Measurements from ENCODE around the gene C1orf74.
A peak's percentile ranks its signal among the peaks of the same experiment; 100 is the strongest.
"Not testable (repeated sequence)": the region's sequence is repeated elsewhere in the genome, so short reads cannot be mapped to it uniquely, and the experiment has no call there.

The C1orf74 gene

DNA sequence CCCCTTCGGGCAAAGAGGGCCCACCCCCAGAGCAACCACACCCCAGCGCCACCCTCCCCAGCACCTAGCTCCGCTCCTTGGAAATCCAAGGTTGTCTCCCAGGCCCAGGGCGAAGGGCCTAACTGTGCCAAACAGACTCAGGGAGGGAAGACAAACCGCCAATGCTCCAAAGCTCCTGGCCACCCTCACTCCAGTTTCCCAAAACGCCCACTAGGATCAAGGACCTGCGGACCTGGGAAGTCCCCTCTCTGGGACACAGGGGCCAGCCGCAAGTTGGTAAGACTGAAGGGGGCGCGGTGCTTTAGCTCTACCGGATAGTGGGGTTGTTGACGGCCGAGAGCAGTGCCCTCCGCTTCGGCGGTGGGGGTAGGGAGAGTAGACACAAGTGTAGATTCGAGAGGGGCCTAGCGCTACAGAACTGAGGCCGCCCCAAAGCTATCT is 21.0 kb upstream of the C1orf74 start:
- DNase-seq (ENCODE audit: extremely low read depth, low read depth): no peak
- TF ChIP-seq, protein P1, sequence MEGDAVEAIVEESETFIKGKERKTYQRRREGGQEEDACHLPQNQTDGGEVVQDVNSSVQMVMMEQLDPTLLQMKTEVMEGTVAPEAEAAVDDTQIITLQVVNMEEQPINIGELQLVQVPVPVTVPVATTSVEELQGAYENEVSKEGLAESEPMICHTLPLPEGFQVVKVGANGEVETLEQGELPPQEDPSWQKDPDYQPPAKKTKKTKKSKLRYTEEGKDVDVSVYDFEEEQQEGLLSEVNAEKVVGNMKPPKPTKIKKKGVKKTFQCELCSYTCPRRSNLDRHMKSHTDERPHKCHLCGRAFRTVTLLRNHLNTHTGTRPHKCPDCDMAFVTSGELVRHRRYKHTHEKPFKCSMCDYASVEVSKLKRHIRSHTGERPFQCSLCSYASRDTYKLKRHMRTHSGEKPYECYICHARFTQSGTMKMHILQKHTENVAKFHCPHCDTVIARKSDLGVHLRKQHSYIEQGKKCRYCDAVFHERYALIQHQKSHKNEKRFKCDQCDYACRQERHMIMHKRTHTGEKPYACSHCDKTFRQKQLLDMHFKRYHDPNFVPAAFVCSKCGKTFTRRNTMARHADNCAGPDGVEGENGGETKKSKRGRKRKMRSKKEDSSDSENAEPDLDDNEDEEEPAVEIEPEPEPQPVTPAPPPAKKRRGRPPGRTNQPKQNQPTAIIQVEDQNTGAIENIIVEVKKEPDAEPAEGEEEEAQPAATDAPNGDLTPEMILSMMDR (IDR thresholded peaks at IDR 0.05; ENCODE audit: low read depth, low read length): no peak

GRCh38 chr1:209803568-209803967 is 19.2 kb upstream of the C1orf74 start:
- TF ChIP-seq, protein P1 (IDR thresholded peaks at IDR 0.05; ENCODE audit: low read depth, low read length): no peak
- no peak for DNase-seq (ENCODE audit: extremely low read depth, low read depth)

DNA sequence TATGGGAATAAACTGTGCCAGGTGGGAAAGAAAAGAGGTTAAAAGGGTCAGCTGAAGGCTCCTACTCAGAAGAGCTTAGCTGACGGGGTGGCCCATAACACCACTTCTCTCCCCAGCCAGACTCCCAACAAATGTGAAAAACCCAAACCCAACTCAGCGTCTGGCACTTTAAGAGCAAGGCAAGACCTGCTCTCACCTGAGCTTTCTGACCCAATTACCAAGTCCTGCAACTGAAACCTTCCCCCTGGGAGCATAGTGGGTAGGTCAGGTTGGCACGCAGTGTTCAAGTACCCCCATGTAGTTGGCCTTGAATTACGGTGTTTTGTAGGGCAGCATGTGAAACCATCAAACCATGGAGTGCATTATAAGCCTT is 18.4 kb upstream of the C1orf74 start:
- DNase-seq (ENCODE audit: extremely low read depth, low read depth): no peak
- TF ChIP-seq, protein P1 (IDR thresholded peaks at IDR 0.05; ENCODE audit: low read depth, low read length): no peak

GRCh38 chr1:209802117-209802779 is 17.9 kb upstream of the C1orf74 start:
- TF ChIP-seq, protein P1 (IDR thresholded peaks at IDR 0.05; ENCODE audit: low read depth, low read length): no peak
- no peak for DNase-seq (ENCODE audit: extremely low read depth, low read depth)

DNA sequence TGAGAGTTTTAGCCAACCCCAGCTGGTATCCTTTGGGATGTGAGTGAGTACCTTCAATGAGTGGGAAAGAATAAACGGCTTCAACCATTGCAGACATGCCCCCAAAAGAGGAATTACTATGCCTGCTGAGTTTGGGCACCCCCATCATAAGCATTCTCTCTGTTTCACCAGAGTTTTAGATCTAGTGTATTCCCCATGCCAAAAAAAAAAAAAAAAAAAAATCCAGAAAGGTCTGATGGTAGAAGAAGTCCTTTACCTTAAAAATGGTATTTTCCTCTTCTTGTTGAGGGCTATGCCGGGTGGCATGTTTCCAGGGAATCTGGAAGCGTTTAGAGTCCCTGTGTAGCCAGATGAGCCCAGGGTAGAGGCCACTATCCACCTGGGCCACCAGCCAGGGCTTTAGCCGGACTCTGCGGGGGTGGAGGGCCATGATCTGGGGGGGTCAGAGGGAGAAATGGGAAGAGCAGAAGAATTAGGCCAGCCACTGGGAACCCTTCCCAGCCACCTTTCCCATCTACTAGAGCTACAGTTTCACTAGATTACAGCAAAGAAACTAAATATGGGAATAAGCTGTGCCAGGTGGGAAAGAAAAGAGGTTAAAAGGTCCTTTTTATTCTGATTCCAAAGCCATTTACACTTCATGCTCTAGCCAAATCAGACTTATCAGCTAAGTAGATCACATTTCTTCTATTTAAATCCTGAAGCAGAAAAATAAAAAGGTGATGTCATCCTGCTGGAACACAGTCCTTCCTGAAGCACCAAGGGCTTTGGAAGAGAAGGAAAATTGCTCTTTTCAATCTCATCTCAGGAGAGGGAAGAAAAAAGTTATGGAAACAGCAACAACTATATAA is 16.9 kb upstream of the C1orf74 start:
- DNase-seq (ENCODE audit: extremely low read depth, low read depth): no peak

GRCh38 chr1:209797978-209798639 is 13.8 kb upstream of the C1orf74 start:
- DNase-seq (ENCODE audit: extremely low read depth, low read depth): no peak
- TF ChIP-seq, protein P1 (IDR thresholded peaks at IDR 0.05; ENCODE audit: low read depth, low read length): 0 out of 2 replicates have a peak, but pooled peaks have one; percentile 1

More for the DNA sequence above, 16.9 kb upstream of the C1orf74 start:
- TF ChIP-seq, protein P1 (IDR thresholded peaks at IDR 0.05; ENCODE audit: low read depth, low read length): no peak

- DNase-seq (ENCODE audit: extremely low read depth, low read depth): not testable (repeated sequence)
Observed at GRCh38 chr1:209793711-209794110, 9.4 kb upstream of the C1orf74 start.

Data from AG09319 (cell line).